Lung (tissue), 13 donors: ENCODE data around the gene NRIP3. TPM values are rescaled to one million over a fixed set of nuclear protein-coding genes. Genes with fewer than 3 reads are reported as not detected.

Experiments used
- ATAC-seq: fragments of 200-7000 bp; cut with Tn5 transposase; one replicate; pipeline ENCODE4 v1.9.1; 2020; ENCODE audit warnings: moderate number of reproducible peaks; ENCODE audit not compliant: insufficient read depth, low FRiP score
- DNase-seq, 3 donors: peaks; one replicate each; pipeline ENCODE4 v3.0.0-alpha.2; 2013 to 2017
- H3K27ac ChIP-seq, 2 donors: one replicate each; pipeline ENCODE4 v1.5.1; 2013; ENCODE audit warnings: mild to moderate bottlenecking in 2 of 2, moderate library complexity in 2 of 2, control low read depth in 1 of 2, inconsistent platforms in 1 of 2, low read depth in 1 of 2, low read length in 1 of 2
- H3K27me3 ChIP-seq, 3 donors: one replicate each; pipeline ENCODE4 v1.5.1; 2013; ENCODE audit warnings: low read length in 2 of 3; ENCODE audit not compliant: control insufficient read depth in 3 of 3, insufficient read depth in 3 of 3
- H3K36me3 ChIP-seq, 4 donors: one replicate each; pipeline ENCODE4 v1.5.1; 2013; ENCODE audit warnings: low read length in 4 of 4, mild to moderate bottlenecking in 1 of 4, moderate library complexity in 1 of 4; ENCODE audit not compliant: control insufficient read depth in 4 of 4, insufficient read depth in 4 of 4
- H3K4me1 ChIP-seq, 5 donors: one replicate each; pipeline ENCODE4 v1.5.1; 2013; ENCODE audit warnings: low read length in 5 of 5, mild to moderate bottlenecking in 2 of 5, moderate library complexity in 1 of 5; ENCODE audit not compliant: control insufficient read depth in 5 of 5, insufficient read depth in 5 of 5
- H3K4me3 ChIP-seq: one replicate; pipeline ENCODE4 v1.5.1; 2013; ENCODE audit warnings: mild to moderate bottlenecking, control low read depth, moderate library complexity
- H3K9ac ChIP-seq, 2 donors: one replicate each; pipeline ENCODE4 v1.5.1; 2013; ENCODE audit warnings: low read length in 2 of 2, control low read depth in 1 of 2; ENCODE audit not compliant: insufficient read depth in 1 of 2
- H3K9me3 ChIP-seq, 4 donors: one replicate each; pipeline ENCODE4 v1.5.1; 2013; ENCODE audit warnings: low read length in 3 of 4, mild to moderate bottlenecking in 1 of 4, moderate library complexity in 1 of 4; ENCODE audit not compliant: control insufficient read depth in 4 of 4, insufficient read depth in 3 of 4
- CTCF ChIP-seq: IDR thresholded peaks from 2 replicates; pipeline ENCODE4 v1.5.1; 2012; ENCODE audit warnings: mild to moderate bottlenecking; ENCODE audit errors: control extremely low read depth, extremely low read depth
- WGBS, 2 donors: extraction: QIAGEN DNeasy Blood & Tissue Kit; methylation state at CpG; one replicate each; pipeline ENCODE4 v1.1.7; 2013; 5-methylcytosine and 5-hydroxymethylcytosine counted together
- polyA plus RNA-seq, 2 donors: library from polyadenylated mRNA; stranded (reverse); fragments of 200-250 nt; gene quantifications; one replicate each; pipeline ENCODE4 v1.2.1, GENCODE V29; 2013
- small RNA-seq: library from RNA; depleted of rRNA; stranded (forward); fragments of <200 nt; gene quantifications from one replicate; pipeline ENCODE3, GENCODE V24; 2014; ENCODE audit warnings: low replicate concordance
- total RNA-seq, 2 donors: library from RNA; depleted of rRNA in 1 of 2; stranded (reverse); fragments of >200 nt in 1 of 2; gene quantifications; one replicate each; pipeline ENCODE4 v1.2.1, GENCODE V29; 2014 to 2021
- donor health status: control.
- donor health status: control.
- donor health status: Bipolar disorder and iron deficiency.
- donor health status: healthy.
- donor health status: DM: yes; HTN: yes; CAD: no.

The NRIP3 gene
- total and polyA plus RNA-seq, 4 donors = 0.28 to 2.2 (median 1.9) TPM

GRCh38 chr11:8934742-8935488 is 68.9 kb downstream of the NRIP3 start:
- Histone ChIP-seq H3K4me3 (no peak overlapping the region), H3K9me3 (no peaks in the 10 kb centered on the region), H3K4me1 (no peaks in the 10 kb centered on the region), H3K27me3 (no peaks in the 10 kb centered on the region), H3K36me3 (no peaks in the 10 kb centered on the region), H3K9ac (peak overlapping the region; percentile 11 to 42), H3K27ac (no peak overlapping the region)
- 61 to 70% methylated on average over 14 of the region's 14 CpGs for WGBS, 2 donors
- TF ChIP-seq CTCF = no peak
- DNase-seq (peak in 2 of 3 donors; percentile 15 to 29), ATAC-seq (no peak)

- Histone ChIP-seq H3K4me3 (no peak overlapping the region), H3K9me3 (no peaks in the 10 kb centered on the region), H3K36me3 (no peaks in the 10 kb centered on the region), H3K9ac (no peak overlapping the region), H3K27ac (no peak overlapping the region), H3K4me1 (no peaks in the 10 kb centered on the region), H3K27me3 (no peaks in the 10 kb centered on the region)
- DNase-seq (no peak), ATAC-seq (no peak)
- WGBS, 2 donors = 93 to 97% methylated on average over 6 of the region's 6 CpGs
- TF ChIP-seq CTCF = no peak
Observed at GRCh38 chr11:8933931-8934330, 69.9 kb downstream of the NRIP3 start.

- no peak within 1 kb of the TSS for H3K4me3 ChIP-seq
- ATAC-seq = no peak
- no peak for TF ChIP-seq CTCF
- H3K27me3 ChIP-seq = no peaks in the 10 kb centered on the region
- H3K36me3 ChIP-seq = no peaks in the 10 kb centered on the region
- H3K9me3 ChIP-seq = no peaks in the 10 kb centered on the region
- 80 to 88% methylated on average over 12 of the region's 12 CpGs for WGBS, 2 donors
- no peaks in the 10 kb centered on the region for H3K4me1 ChIP-seq
- no peak within 1 kb of the TSS for H3K9ac ChIP-seq
- no peak within 1 kb of the TSS for H3K27ac ChIP-seq
- no peak for DNase-seq
Observed at GRCh38 chr11:8932564-8933180, 71.1 kb downstream of the NRIP3 start, which contains the start of gene C11orf16. TSS of gene C11orf16 (minus strand) at chr11:8932947. CDS start at chr11:8932308, 639 bp downstream.

Small RNA genes lying within 50 kb of the gene (small RNA-seq; reads per million reads assigned to genes)
- not detected for gene RF00019

Other genes starting within 250 kb of the NRIP3 start
- 10 to 100 TPM; 18.2 to 27.2 TPM for gene AKIP1, start 92.8 kb downstream of the NRIP3 start, total RNA-seq
- gene AKIP1, start 92.8 kb downstream of the NRIP3 start, polyA plus RNA-seq = 10 to 100 TPM; 15.6 to 18.1 TPM
- gene C11orf16, start 71.1 kb downstream of the NRIP3 start, total RNA-seq = 10 to 100 TPM in 1 of 2 donors, 1 to 10 TPM in 1; 8.4 to 14.0 TPM
- 1 to 10 TPM; 1.9 to 3.1 TPM for gene C11orf16, start 71.1 kb downstream of the NRIP3 start, polyA plus RNA-seq
- gene ASCL3, start 61.0 kb downstream of the NRIP3 start, total RNA-seq = not detected
- gene ASCL3, start 61.0 kb downstream of the NRIP3 start, polyA plus RNA-seq = not detected
- 10 to 100 TPM; 41.1 to 48.3 TPM for gene TMEM9B, start 39.6 kb downstream of the NRIP3 start, total RNA-seq
- 10 to 100 TPM; 35.3 to 55.9 TPM for gene TMEM9B, start 39.6 kb downstream of the NRIP3 start, polyA plus RNA-seq
- gene SCUBE2, start 87.6 kb upstream of the NRIP3 start, total RNA-seq = 10 to 100 TPM in 1 of 2 donors, 1 to 10 TPM in 1; 3.7 to 27.6 TPM
- gene SCUBE2, start 87.6 kb upstream of the NRIP3 start, polyA plus RNA-seq = 1 to 10 TPM; 2.6 to 4.2 TPM